ENCODE data around the gene F2. TPM values are rescaled to one million over a fixed set of nuclear protein-coding genes. Genes with fewer than 3 reads are reported as not detected.

Gene F2
- total RNA-seq, 1 donor from 2014 or later = 4.4 TPM

GRCh38 chr11:46737699-46738098, 18.7 kb downstream of the F2 start:
- Mint-ChIP-seq H3K9me3 (ENCODE audit: unreplicated experiment) (no peaks in the 10 kb centered on the region), H3K36me3 (ENCODE audit: low read depth, unreplicated experiment) (peaks cover 27% of the 10 kb centered on the region), H3K4me3 (ENCODE audit: unreplicated experiment) (no peak overlapping the region), H3K27me3 (ENCODE audit: unreplicated experiment) (peaks cover 2% of the 10 kb centered on the region), H3K4me1 (ENCODE audit: unreplicated experiment) (no peaks in the 10 kb centered on the region), H3K27ac (ENCODE audit: unreplicated experiment) (no peak overlapping the region)
- TF ChIP-seq CTCF (IDR thresholded peaks at IDR 0.05; ENCODE audit: unreplicated experiment) = no peak
- DNase-seq (ENCODE audit: low spot score) = no peak

GRCh38 chr11:46738887-46739286, 19.9 kb downstream of the F2 start:
- no peak for TF ChIP-seq CTCF (IDR thresholded peaks at IDR 0.05; ENCODE audit: unreplicated experiment)
- peaks cover 2% of the 10 kb centered on the region for H3K27me3 Mint-ChIP-seq (ENCODE audit: unreplicated experiment)
- DNase-seq (ENCODE audit: low spot score) = no peak
- H3K36me3 Mint-ChIP-seq (ENCODE audit: low read depth, unreplicated experiment) = peaks cover 38% of the 10 kb centered on the region
- H3K27ac Mint-ChIP-seq (ENCODE audit: unreplicated experiment) = no peak overlapping the region
- H3K9me3 Mint-ChIP-seq (ENCODE audit: unreplicated experiment) = no peaks in the 10 kb centered on the region
- H3K4me3 Mint-ChIP-seq (ENCODE audit: unreplicated experiment) = peak overlapping the region; percentile 13
- H3K4me1 Mint-ChIP-seq (ENCODE audit: unreplicated experiment) = no peaks in the 10 kb centered on the region

- Mint-ChIP-seq H3K9me3 (ENCODE audit: unreplicated experiment) (no peaks in the 10 kb centered on the region), H3K36me3 (ENCODE audit: low read depth, unreplicated experiment) (peaks cover 59% of the 10 kb centered on the region), H3K4me3 (ENCODE audit: unreplicated experiment) (no peak overlapping the region), H3K4me1 (ENCODE audit: unreplicated experiment) (no peaks in the 10 kb centered on the region), H3K27me3 (ENCODE audit: unreplicated experiment) (peaks cover 3% of the 10 kb centered on the region), H3K27ac (ENCODE audit: unreplicated experiment) (no peak overlapping the region)
- DNase-seq (ENCODE audit: low spot score) = no peak
- TF ChIP-seq CTCF (IDR thresholded peaks at IDR 0.05; ENCODE audit: unreplicated experiment) = no peak
Measured at GRCh38 chr11:46741600-46742484, 22.8 kb downstream of the F2 start.

GRCh38 chr11:46743043-46743442, 24.0 kb downstream of the F2 start:
- TF ChIP-seq CTCF (IDR thresholded peaks at IDR 0.05; ENCODE audit: unreplicated experiment) = no peak
- no peaks in the 10 kb centered on the region for H3K9me3 Mint-ChIP-seq (ENCODE audit: unreplicated experiment)
- H3K36me3 Mint-ChIP-seq (ENCODE audit: low read depth, unreplicated experiment) = peaks cover 61% of the 10 kb centered on the region
- no peaks in the 10 kb centered on the region for H3K4me1 Mint-ChIP-seq (ENCODE audit: unreplicated experiment)
- DNase-seq (ENCODE audit: low spot score) = no peak
- peaks cover 1% of the 10 kb centered on the region for H3K27me3 Mint-ChIP-seq (ENCODE audit: unreplicated experiment)
- no peak overlapping the region for H3K4me3 Mint-ChIP-seq (ENCODE audit: unreplicated experiment)
- no peak overlapping the region for H3K27ac Mint-ChIP-seq (ENCODE audit: unreplicated experiment)

- Mint-ChIP-seq H3K36me3 (ENCODE audit: low read depth, unreplicated experiment) (peaks cover 60% of the 10 kb centered on the region), H3K4me3 (ENCODE audit: unreplicated experiment) (peak overlapping the region; percentile 14), H3K27me3 (ENCODE audit: unreplicated experiment) (peaks cover 1% of the 10 kb centered on the region), H3K9me3 (ENCODE audit: unreplicated experiment) (no peaks in the 10 kb centered on the region), H3K4me1 (ENCODE audit: unreplicated experiment) (no peaks in the 10 kb centered on the region), H3K27ac (ENCODE audit: unreplicated experiment) (no peak overlapping the region)
- no peak for TF ChIP-seq CTCF (IDR thresholded peaks at IDR 0.05; ENCODE audit: unreplicated experiment)
- no peak for DNase-seq (ENCODE audit: low spot score)
Measured at GRCh38 chr11:46743693-46744339, 24.8 kb downstream of the F2 start.
